T-helper 17 cell (primary cell): Measurements from ENCODE around the gene NEDD8. TPM values are rescaled to one million over a fixed set of nuclear protein-coding genes. Genes with fewer than 3 reads are reported as not detected.

Experiments
- ATAC-seq: fragments of 150-1000 bp; cut with Tn5 transposase; 2 replicates; pipeline ENCODE4 v1.10.0; 2021; ENCODE audit warnings: mild to moderate bottlenecking, moderate library complexity
- DNase-seq, 3 donors: peaks; one replicate each; pipeline versions ENCODE4 v3.0.0 to v3.0.0-alpha.2; 2020 to 2021
- H3K9me3 ChIP-seq: one replicate; pipeline ENCODE4 v1.7.0; 2013; ENCODE audit warnings: low read length, mild to moderate bottlenecking; ENCODE audit not compliant: control insufficient read depth, poor library complexity, severe bottlenecking
- H3K27ac Mint-ChIP-seq: one replicate; pipeline ENCODE4 v1.8.0; 2022; ENCODE audit warnings: mild to moderate bottlenecking, moderate library complexity, mixed read lengths
- H3K27me3 Mint-ChIP-seq: one replicate; pipeline ENCODE4 v1.8.0; 2022; ENCODE audit warnings: mixed read lengths
- H3K36me3 Mint-ChIP-seq: one replicate; pipeline ENCODE4 v1.8.0; 2022; ENCODE audit warnings: low read depth, mixed read lengths
- H3K4me1 Mint-ChIP-seq: one replicate; pipeline ENCODE4 v1.8.0; 2022; ENCODE audit warnings: mild to moderate bottlenecking, mixed read lengths
- H3K4me3 Mint-ChIP-seq: one replicate; pipeline ENCODE4 v1.8.0; 2022; ENCODE audit warnings: mild to moderate bottlenecking, moderate library complexity, mixed read lengths
- total RNA-seq, 4 donors: library from RNA in 2 of 4; stranded (reverse) in 2 of 4; gene quantifications; one replicate each; pipeline ENCODE4 v1.2.3 and lab custom pipeline; 2022 to 2026

NEDD8 gene
- total RNA-seq, 2 donors from 2014 or later = 90.0 to 99.5 TPM

GRCh38 chr14:24260026-24260779 is 28.0 kb upstream of the NEDD8 start:
- Mint-ChIP-seq H3K27me3 (no peaks in the 10 kb centered on the region), H3K4me3 (no peak overlapping the region), H3K36me3 (peaks cover 6% of the 10 kb centered on the region), H3K4me1 (peaks cover 2% of the 10 kb centered on the region), H3K27ac (no peak overlapping the region)
- DNase-seq (no peak), ATAC-seq (no peak)
- no peaks in the 10 kb centered on the region for H3K9me3 ChIP-seq

GRCh38 chr14:24259282-24260025 is 27.3 kb upstream of the NEDD8 start:
- Mint-ChIP-seq H3K27ac (no peak overlapping the region), H3K4me1 (peaks cover 2% of the 10 kb centered on the region), H3K27me3 (no peaks in the 10 kb centered on the region), H3K36me3 (peaks cover 6% of the 10 kb centered on the region), H3K4me3 (no peak overlapping the region)
- no peaks in the 10 kb centered on the region for H3K9me3 ChIP-seq
- no peak for ATAC-seq
- no peak for DNase-seq

GRCh38 chr14:24258548-24259265 is 26.5 kb upstream of the NEDD8 start:
- Mint-ChIP-seq H3K4me3 (no peak overlapping the region), H3K36me3 (peaks cover 6% of the 10 kb centered on the region), H3K27me3 (no peaks in the 10 kb centered on the region), H3K4me1 (peaks cover 2% of the 10 kb centered on the region), H3K27ac (no peak overlapping the region)
- no peaks in the 10 kb centered on the region for H3K9me3 ChIP-seq
- ATAC-seq (no peak), DNase-seq (no peak)

- H3K4me1 Mint-ChIP-seq = peaks cover 2% of the 10 kb centered on the region
- no peak overlapping the region for H3K4me3 Mint-ChIP-seq
- ATAC-seq (no peak), DNase-seq (no peak)
- no peaks in the 10 kb centered on the region for H3K27me3 Mint-ChIP-seq
- peaks cover 6% of the 10 kb centered on the region for H3K36me3 Mint-ChIP-seq
- no peaks in the 10 kb centered on the region for H3K9me3 ChIP-seq
- H3K27ac Mint-ChIP-seq = no peak overlapping the region
Observed at GRCh38 chr14:24258119-24258518, 26.0 kb upstream of the NEDD8 start.

GRCh38 chr14:24256960-24257359 is 24.8 kb upstream of the NEDD8 start:
- H3K4me1 Mint-ChIP-seq = peaks cover 2% of the 10 kb centered on the region
- peaks cover 4% of the 10 kb centered on the region for H3K36me3 Mint-ChIP-seq
- peak overlapping the region; percentile 32 for H3K27ac Mint-ChIP-seq
- no peaks in the 10 kb centered on the region for H3K9me3 ChIP-seq
- no peak overlapping the region for H3K4me3 Mint-ChIP-seq
- ATAC-seq = no peak
- DNase-seq = no peak
- no peaks in the 10 kb centered on the region for H3K27me3 Mint-ChIP-seq

- Mint-ChIP-seq H3K27me3 (no peaks in the 10 kb centered on the region), H3K27ac (peak overlapping the region; percentile 32), H3K4me1 (peaks cover 2% of the 10 kb centered on the region), H3K36me3 (peaks cover 3% of the 10 kb centered on the region), H3K4me3 (no peak overlapping the region)
- ATAC-seq (no peak), DNase-seq (no peak)
- no peaks in the 10 kb centered on the region for H3K9me3 ChIP-seq
Observed at GRCh38 chr14:24255931-24256711, 24.0 kb upstream of the NEDD8 start.

- Mint-ChIP-seq H3K27ac (no peak overlapping the region), H3K4me1 (peaks cover 6% of the 10 kb centered on the region), H3K36me3 (peaks cover 2% of the 10 kb centered on the region), H3K4me3 (no peak overlapping the region), H3K27me3 (no peaks in the 10 kb centered on the region)
- no peaks in the 10 kb centered on the region for H3K9me3 ChIP-seq
- ATAC-seq = no peak
- DNase-seq = no peak
Observed at GRCh38 chr14:24255438-24255837, 23.3 kb upstream of the NEDD8 start.

- peaks cover 9% of the 10 kb centered on the region for H3K4me1 Mint-ChIP-seq
- H3K4me3 Mint-ChIP-seq = no peak overlapping the region
- H3K27ac Mint-ChIP-seq = no peak overlapping the region
- ATAC-seq (no peak), DNase-seq (no peak)
- H3K27me3 Mint-ChIP-seq = no peaks in the 10 kb centered on the region
- H3K36me3 Mint-ChIP-seq = peaks cover 6% of the 10 kb centered on the region
- H3K9me3 ChIP-seq = no peaks in the 10 kb centered on the region
Observed at GRCh38 chr14:24254630-24255392, 22.6 kb upstream of the NEDD8 start.

- DNase-seq = no peak
- Mint-ChIP-seq H3K27me3 (no peaks in the 10 kb centered on the region), H3K36me3 (peaks cover 6% of the 10 kb centered on the region), H3K27ac (peak overlapping the region; percentile 29), H3K4me1 (peaks cover 11% of the 10 kb centered on the region), H3K4me3 (no peak overlapping the region)
- no peaks in the 10 kb centered on the region for H3K9me3 ChIP-seq
- no peak for ATAC-seq
Observed at GRCh38 chr14:24253936-24254335, 21.8 kb upstream of the NEDD8 start.

GRCh38 chr14:24252289-24253124 is 20.3 kb upstream of the NEDD8 start:
- Mint-ChIP-seq H3K27me3 (no peaks in the 10 kb centered on the region), H3K4me1 (peaks cover 15% of the 10 kb centered on the region), H3K36me3 (peaks cover 6% of the 10 kb centered on the region), H3K4me3 (no peak overlapping the region), H3K27ac (peak overlapping the region; percentile 19)
- H3K9me3 ChIP-seq = no peaks in the 10 kb centered on the region
- ATAC-seq (no peak), DNase-seq (no peak)

GRCh38 chr14:24251880-24252288 is 19.7 kb upstream of the NEDD8 start:
- Mint-ChIP-seq H3K27me3 (no peaks in the 10 kb centered on the region), H3K4me1 (peaks cover 19% of the 10 kb centered on the region), H3K27ac (peak overlapping the region; percentile 19), H3K4me3 (no peak overlapping the region), H3K36me3 (peaks cover 6% of the 10 kb centered on the region)
- no peak for DNase-seq
- ATAC-seq = no peak
- H3K9me3 ChIP-seq = no peaks in the 10 kb centered on the region

- DNase-seq (no peak), ATAC-seq (no peak)
- peaks cover 6% of the 10 kb centered on the region for H3K36me3 Mint-ChIP-seq
Observed at GRCh38 chr14:24250354-24250753, 18.2 kb upstream of the NEDD8 start.

More at GRCh38 chr14:24250354-24250753, 18.2 kb upstream of the NEDD8 start:
- Mint-ChIP-seq H3K27ac (peak overlapping the region; percentile 88), H3K27me3 (no peaks in the 10 kb centered on the region), H3K4me1 (peaks cover 20% of the 10 kb centered on the region), H3K4me3 (peak overlapping the region; percentile 19)
- no peaks in the 10 kb centered on the region for H3K9me3 ChIP-seq
